PC-3 (cell line): ENCODE results near the gene PSMD4. TPM values are rescaled to one million over a fixed set of nuclear protein-coding genes. Genes with fewer than 3 reads are reported as not detected.

Source experiments
- ATAC-seq: fragments of 200-7000 bp; cut with Tn5 transposase; 2 replicates; pipeline ENCODE4 v1.9.1; 2020; ENCODE audit warnings: mild to moderate bottlenecking, moderate library complexity
- BruUV-seq: library from RNA; stranded (reverse); fragments of 400-500 nt; replicated peaks from 2 replicates; lab custom pipeline; 2021; lab: Mats Ljungman, UMichigan
- CTCF ChIA-PET: fragments of 300-600 bp; sonication (Branson Sonifier 250); formaldehyde crosslinking; loops from one replicate; lab custom pipeline; 2022; ENCODE audit warnings: antibody characterized with exemption; lab: Charles Lee
- POLR2A ChIA-PET: fragments of 300-600 bp; sonication (Branson Sonifier 250); formaldehyde crosslinking; loops from one replicate; lab custom pipeline; 2022; ENCODE audit warnings: antibody characterized with exemption; ENCODE audit not compliant: unreplicated experiment; lab: Charles Lee
- DNase-seq: peaks from one replicate; pipeline ENCODE4 v3.0.0-alpha.2; 2015
- H2AFZ ChIP-seq: fragments of 300-600 bp; sonication (generic); 2 replicates; pipeline ENCODE4 v1.6.0; 2016; ENCODE audit warnings: antibody characterized with exemption, low read length
- H3F3A ChIP-seq: fragments of 300-600 bp; sonication (generic); one replicate; pipeline ENCODE4 v1.6.0; 2017; ENCODE audit warnings: antibody characterized with exemption, low read length, control low read depth, mild to moderate bottlenecking; ENCODE audit not compliant: unreplicated experiment
- H3K27ac ChIP-seq: fragments of 300-600 bp; sonication (generic); 2 replicates; pipeline ENCODE4 v1.5.1; 2016; ENCODE audit warnings: mild to moderate bottlenecking, low read length
- H3K27me3 ChIP-seq: fragments of 300-600 bp; sonication (generic); 2 replicates; pipeline ENCODE4 v1.6.1; 2016; ENCODE audit warnings: low read length, mixed read lengths
- H3K36me3 ChIP-seq: fragments of 300-600 bp; sonication (generic); 2 replicates; pipeline ENCODE4 v1.6.1; 2016; ENCODE audit warnings: low read depth, mixed run types, low read length, mixed read lengths
- H3K4me1 ChIP-seq: fragments of 300-600 bp; sonication (generic); 2 replicates; pipeline ENCODE4 v1.5.1; 2016; ENCODE audit warnings: low read length; ENCODE audit not compliant: insufficient read depth
- H3K4me2 ChIP-seq: fragments of 300-600 bp; sonication (generic); 2 replicates; pipeline ENCODE4 v1.6.0; 2016; ENCODE audit warnings: low read length
- H3K4me3 ChIP-seq: fragments of 300-600 bp; sonication (generic); 2 replicates; pipeline ENCODE4 v1.5.1; 2016; ENCODE audit warnings: mild to moderate bottlenecking, low read length, mixed read lengths
- H3K79me2 ChIP-seq: fragments of 300-600 bp; sonication (generic); 2 replicates; pipeline ENCODE4 v1.6.1; 2017; ENCODE audit warnings: low read length, mixed read lengths
- H3K9ac ChIP-seq: fragments of 300-600 bp; sonication (generic); 2 replicates; pipeline ENCODE4 v1.6.0; 2016; ENCODE audit warnings: mild to moderate bottlenecking, low read length
- H3K9me2 ChIP-seq: fragments of 300-600 bp; sonication (generic); replicated peaks from 2 replicates; pipeline ENCODE4 v1.6.1; 2016; ENCODE audit warnings: mixed run types, low read length, mixed read lengths
- H3K9me3 ChIP-seq: fragments of 300-600 bp; sonication (generic); 2 replicates; pipeline ENCODE4 v1.6.1; 2016; ENCODE audit warnings: low read length, mixed read lengths
- H4K20me1 ChIP-seq: fragments of 300-600 bp; sonication (generic); 2 replicates; pipeline ENCODE4 v1.6.1; 2016; ENCODE audit warnings: low read length, mixed read lengths
- EZH2 ChIP-seq: fragments of 300-600 bp; sonication (generic); IDR thresholded peaks from one replicate; pipeline ENCODE4 v1.6.1; 2017; ENCODE audit warnings: antibody characterized with exemption, mild to moderate bottlenecking, low read length; ENCODE audit not compliant: unreplicated experiment
- EZH2phosphoT487 ChIP-seq: fragments of 300-600 bp; sonication (generic); IDR thresholded peaks from 2 replicates; pipeline ENCODE4 v1.6.1; 2018; ENCODE audit warnings: mild to moderate bottlenecking, antibody characterized with exemption, low read length, borderline replicate concordance
- intact Hi-C: fragments of 100-400 bp; cut with micrococcal nuclease; formaldehyde crosslinking; loops from 2 replicates; pipeline ENCODE4 v1.9.0; 2023
- total RNA-seq: library from RNA; depleted of rRNA; stranded (reverse); fragments of >200 nt; gene quantifications from 2 replicates; pipeline ENCODE4 v1.2.3, GENCODE V29; 2014
- TF ChIP-seq, protein P1 (sequence below): fragments of 300-600 bp; sonication (generic); conservative IDR thresholded peaks from 2 replicates; pipeline ENCODE4 v1.5.1; 2017; ENCODE audit warnings: antibody characterized with exemption, low read depth, mild to moderate bottlenecking, low read length

Gene PSMD4
- total RNA-seq, 1 experiment from 2014 or later = 404 TPM

DNA sequence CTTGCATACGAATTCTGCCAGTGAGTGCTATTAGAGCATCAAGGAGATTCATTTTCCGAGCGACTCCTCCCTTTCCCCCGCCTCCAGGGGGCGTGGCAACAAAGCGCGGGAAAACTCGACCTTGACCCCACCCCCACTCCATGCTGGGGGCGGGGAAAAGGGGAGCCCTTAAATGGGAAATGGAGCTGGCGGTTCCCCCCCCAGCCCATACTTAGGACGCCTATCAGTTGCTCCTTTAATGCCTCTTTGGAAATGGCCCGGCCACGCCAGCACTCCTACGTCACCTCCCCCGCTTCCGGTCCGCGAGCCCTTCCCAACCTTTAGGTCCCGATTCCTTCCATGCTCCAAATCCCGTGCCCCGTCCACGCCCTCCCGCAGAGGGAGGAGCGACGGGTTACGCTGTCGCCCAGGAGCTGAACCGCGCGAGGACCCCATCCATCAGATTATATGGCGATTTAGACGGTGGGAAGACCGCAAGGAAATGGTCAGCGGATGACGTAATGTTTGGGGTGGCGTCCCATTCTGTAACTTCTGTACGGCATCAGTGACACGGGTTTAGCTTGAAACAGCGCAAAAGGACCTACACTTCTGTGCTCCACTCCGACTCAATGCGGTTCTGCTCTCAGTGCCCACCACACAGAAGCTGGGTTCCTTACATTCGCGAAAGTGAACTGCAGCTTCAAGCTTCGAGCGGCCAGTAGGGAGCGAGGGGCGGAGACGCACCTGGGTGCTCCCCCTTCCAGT, 26.9 kb downstream of the PSMD4 start:
- H3K36me3 ChIP-seq = peaks cover 3% of the 10 kb centered on the region; the same call in 1 of the 2 replicates
- peak; percentile 99 for DNase-seq

DNA sequence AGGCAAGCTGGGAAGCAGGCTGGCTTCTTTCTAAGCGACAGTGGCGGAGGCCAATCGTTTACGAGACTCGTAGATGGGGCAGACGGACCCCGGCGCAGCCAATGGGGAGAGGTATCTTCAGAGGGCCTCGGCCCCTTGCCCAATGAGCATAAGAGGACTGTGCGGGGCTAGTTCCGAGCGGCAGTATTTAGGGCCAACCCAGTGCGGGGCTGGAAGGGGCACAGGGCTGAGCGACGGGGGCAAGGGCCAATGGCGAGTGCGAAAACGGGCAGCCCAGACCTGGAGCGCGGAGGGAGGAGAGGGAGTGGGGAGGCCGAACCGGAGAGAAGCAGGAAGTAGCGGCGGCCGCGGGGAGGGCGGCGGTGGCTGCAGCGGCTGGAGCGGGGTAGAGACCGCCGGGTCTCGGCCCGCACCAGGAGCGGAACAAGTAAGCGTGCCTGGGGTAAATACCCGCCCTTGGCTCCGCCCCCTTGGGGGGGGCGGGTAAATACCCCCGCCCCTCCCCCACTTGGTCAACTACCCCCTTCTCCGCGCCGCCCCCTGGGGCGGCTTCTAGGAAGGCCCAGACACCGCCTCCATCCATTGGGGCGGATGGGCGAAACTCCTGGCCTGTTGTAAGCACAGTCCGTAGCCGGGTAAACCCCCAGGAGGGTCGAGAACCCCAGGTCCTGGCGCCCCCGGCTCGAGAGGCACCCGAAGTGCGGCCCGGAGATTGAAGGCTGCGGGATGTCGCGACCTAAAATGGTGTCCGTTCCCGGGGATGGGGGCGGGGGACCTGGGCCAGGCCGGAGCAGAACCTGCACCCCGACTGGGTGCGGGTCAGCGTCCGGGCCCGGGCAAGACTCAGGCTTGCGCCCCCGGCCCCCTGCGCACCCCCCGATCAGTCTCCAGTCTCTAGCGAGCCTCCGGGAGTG, 27.7 kb downstream of the PSMD4 start, which contains the start of gene ZNF687:
ZNF687 (plus strand) TSS at position 331 of the 914 bp plus-strand sequence. CDS start 3,993 bp downstream, outside the sequence.
- TF ChIP-seq, protein P1, sequence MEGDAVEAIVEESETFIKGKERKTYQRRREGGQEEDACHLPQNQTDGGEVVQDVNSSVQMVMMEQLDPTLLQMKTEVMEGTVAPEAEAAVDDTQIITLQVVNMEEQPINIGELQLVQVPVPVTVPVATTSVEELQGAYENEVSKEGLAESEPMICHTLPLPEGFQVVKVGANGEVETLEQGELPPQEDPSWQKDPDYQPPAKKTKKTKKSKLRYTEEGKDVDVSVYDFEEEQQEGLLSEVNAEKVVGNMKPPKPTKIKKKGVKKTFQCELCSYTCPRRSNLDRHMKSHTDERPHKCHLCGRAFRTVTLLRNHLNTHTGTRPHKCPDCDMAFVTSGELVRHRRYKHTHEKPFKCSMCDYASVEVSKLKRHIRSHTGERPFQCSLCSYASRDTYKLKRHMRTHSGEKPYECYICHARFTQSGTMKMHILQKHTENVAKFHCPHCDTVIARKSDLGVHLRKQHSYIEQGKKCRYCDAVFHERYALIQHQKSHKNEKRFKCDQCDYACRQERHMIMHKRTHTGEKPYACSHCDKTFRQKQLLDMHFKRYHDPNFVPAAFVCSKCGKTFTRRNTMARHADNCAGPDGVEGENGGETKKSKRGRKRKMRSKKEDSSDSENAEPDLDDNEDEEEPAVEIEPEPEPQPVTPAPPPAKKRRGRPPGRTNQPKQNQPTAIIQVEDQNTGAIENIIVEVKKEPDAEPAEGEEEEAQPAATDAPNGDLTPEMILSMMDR = no peak
- no peak for TF ChIP-seq EZH2phosphoT487
- TF ChIP-seq EZH2 = no peak
- TSS peak; percentile 30 for BruUV-seq
- intact Hi-C loops = loop anchor here (1.0 to 5.0 kb wide), 5 partner anchors 29 to 117 kb away; partner anchors contain the start of genes PI4KB and PSMB4
- Histone ChIP-seq H2AFZ (peak within 1 kb of the TSS; percentile 92), H3K4me1 (peaks cover 16% of the 10 kb centered on the region), H3K9me2 (no peaks in the 10 kb centered on the region), H3K9ac (peak within 1 kb of the TSS; percentile 83), H3K36me3 (peaks cover 11% of the 10 kb centered on the region; the same call in 1 of the 2 replicates), H3K79me2 (peaks cover 24% of the 10 kb centered on the region), H3K27me3 (no peaks in the 10 kb centered on the region), H3F3A (no peaks in the 10 kb centered on the region), H3K4me3 (peak within 1 kb of the TSS; percentile 72), H3K4me2 (peak within 1 kb of the TSS; percentile 89), H4K20me1 (no peaks in the 10 kb centered on the region), H3K9me3 (no peaks in the 10 kb centered on the region), H3K27ac (peak within 1 kb of the TSS; percentile 88)
- ChIA-PET POLR2A (interaction anchor here (0.5 to 0.8 kb wide), 5 partner anchors 19 to 399 kb away, joined by 4 to 7 read pairs (median 5); partner anchors contain the start of gene VPS72), CTCF (interaction anchor here (0.7 to 1.3 kb wide), 4 partner anchors 30 to 554 kb away, joined by 4 to 10 read pairs (median 6); no protein-coding TSS in a partner anchor)
- peak; percentile 90 for ATAC-seq
- peak; percentile 100 for DNase-seq

More for the DNA sequence above, 26.9 kb downstream of the PSMD4 start:
- intact Hi-C loops = loop anchor here (1.0 to 5.0 kb wide), 2 partner anchors 61 to 85 kb away; no protein-coding TSS in a partner anchor
- Histone ChIP-seq H3F3A (no peaks in the 10 kb centered on the region), H3K27ac (peak overlapping the region; percentile 88), H2AFZ (peak overlapping the region; percentile 92), H4K20me1 (no peaks in the 10 kb centered on the region), H3K4me3 (peak overlapping the region; percentile 72), H3K9me3 (no peaks in the 10 kb centered on the region), H3K27me3 (no peaks in the 10 kb centered on the region), H3K9me2 (no peaks in the 10 kb centered on the region), H3K79me2 (peaks cover 24% of the 10 kb centered on the region), H3K4me1 (peaks cover 16% of the 10 kb centered on the region), H3K9ac (peak overlapping the region; percentile 83), H3K4me2 (peak overlapping the region; percentile 89)
- ATAC-seq = peak; percentile 51
- no peak for TF ChIP-seq EZH2phosphoT487
- TF ChIP-seq EZH2 = no peak
- TF ChIP-seq, protein P1 = no peak
- POLR2A ChIA-PET = interaction anchor here (0.6 to 0.8 kb wide), 7 partner anchors 19 to 730 kb away, joined by 4 to 10 read pairs (median 6); no protein-coding TSS in a partner anchor
- BruUV-seq = TSS peak; percentile 95
- CTCF ChIA-PET = interaction anchor here (0.5 to 1.3 kb wide), 9 partner anchors 20 to 555 kb away, joined by 3 to 10 read pairs (median 4); partner anchors contain the start of gene PSMD4
